ENCODE data around the gene BMI1.

GRCh38 chr10:22303461-22303860, 17.4 kb upstream of the BMI1 start:
- TF ChIP-seq CTCF (IDR thresholded peaks at IDR 0.05; ENCODE audit: extremely low read depth in 1 of 2, insufficient read depth in 1 of 2, low read depth in 1 of 2, low read length in 2 of 2) (no peak), MAX (IDR thresholded peaks at IDR 0.05; ENCODE audit: insufficient read depth, insufficient read length) (no peak), EZH2 (IDR thresholded peaks at IDR 0.05; ENCODE audit: borderline replicate concordance, low read depth, low read length, severe bottlenecking) (no peak), JUN (IDR thresholded peaks at IDR 0.05; ENCODE audit: borderline replicate concordance, insufficient read depth, insufficient read length, low read depth) (no peak), FOS (IDR thresholded peaks at IDR 0.05; ENCODE audit: borderline replicate concordance, insufficient read depth, low read length) (no peak), POLR2AphosphoS5 (IDR thresholded peaks at IDR 0.05; ENCODE audit: insufficient read depth, low read depth, low read length) (no peak), POLR2A (IDR thresholded peaks at IDR 0.05; ENCODE audit: low read depth, low read length) (no peak), MYC (IDR thresholded peaks at IDR 0.05; ENCODE audit: low read depth, low read length) (no peak)

Data from endothelial cell of umbilical vein (primary cell).